Astrocyte of the hippocampus (primary cell): ENCODE data around the gene COX20.

Source experiments
- DNase-seq: peaks from one replicate; pipeline ENCODE4 v3.0.0; 2011; ENCODE audit warnings: low read depth, low spot score

Gene COX20

GRCh38 chr1:244874974-244875579, 39.6 kb downstream of the COX20 start:
- no peak for DNase-seq

- no peak for DNase-seq
Observed at GRCh38 chr1:244876228-244876910, 40.9 kb downstream of the COX20 start.

- DNase-seq = no peak
Observed at GRCh38 chr1:244878681-244879080, 43.2 kb downstream of the COX20 start.

- no peak for DNase-seq
Observed at GRCh38 chr1:244881552-244882280, 46.3 kb downstream of the COX20 start.

- no peak for DNase-seq
Observed at GRCh38 chr1:244887281-244887680, 51.8 kb downstream of the COX20 start.

- no peak for DNase-seq
Observed at GRCh38 chr1:244893836-244894235, 58.4 kb downstream of the COX20 start.
